Stimulated activated CD8-positive, alpha-beta memory T cell treated with anti-CD3 and anti-CD28 coated beads, Interleukin-15, amount 100 ng/mL, for 1 hour (primary cell): ENCODE results near the gene BICDL2.
A peak's percentile ranks its signal among the peaks of the same experiment; 100 is the strongest.

ENCODE experiments used
- DNase-seq: peaks from one replicate; pipeline ENCODE4 v3.0.0-alpha.2; 2020; ENCODE audit warnings: low read depth

The BICDL2 gene

DNA sequence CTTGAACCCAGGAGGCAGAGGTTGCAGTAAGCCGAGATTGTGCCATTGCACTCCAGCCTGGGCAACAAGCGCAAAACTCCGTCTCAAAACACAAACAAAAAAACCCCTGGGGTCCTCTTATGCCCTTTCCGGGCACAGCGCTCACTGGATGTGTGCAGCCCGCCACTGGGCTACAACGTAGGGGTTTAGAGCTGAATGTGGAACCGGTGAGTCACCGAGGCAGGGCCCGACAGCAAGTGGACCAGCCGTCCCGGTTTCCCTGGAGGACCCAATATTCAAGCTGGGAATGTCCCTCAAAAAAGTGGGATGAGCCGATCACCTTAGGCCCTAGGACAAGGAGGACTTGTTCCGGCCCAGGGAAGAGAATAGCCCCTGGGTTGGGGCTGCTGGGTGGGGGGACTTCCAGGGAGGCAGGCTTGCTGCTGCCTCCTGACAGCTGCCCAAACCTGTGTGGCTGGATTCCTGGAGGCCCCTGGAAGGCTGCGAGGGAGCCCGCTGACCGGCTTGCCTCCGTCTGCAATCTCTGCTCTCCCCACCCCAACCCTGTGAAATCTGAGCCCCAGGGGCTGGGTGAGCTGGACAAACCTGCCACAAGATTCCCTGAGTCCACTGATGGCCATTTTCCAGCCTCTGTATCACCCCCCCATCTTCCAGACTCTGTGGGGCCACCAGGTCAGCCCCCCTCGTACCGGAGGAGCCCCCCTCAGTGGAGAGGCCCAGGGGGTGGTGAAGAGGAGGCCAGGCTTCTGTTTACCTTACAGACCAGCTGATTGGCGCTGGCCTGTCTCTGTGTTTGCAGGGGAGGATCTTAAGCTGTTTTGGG is 27.0 kb downstream of the BICDL2 start:
- no peak for DNase-seq

DNA sequence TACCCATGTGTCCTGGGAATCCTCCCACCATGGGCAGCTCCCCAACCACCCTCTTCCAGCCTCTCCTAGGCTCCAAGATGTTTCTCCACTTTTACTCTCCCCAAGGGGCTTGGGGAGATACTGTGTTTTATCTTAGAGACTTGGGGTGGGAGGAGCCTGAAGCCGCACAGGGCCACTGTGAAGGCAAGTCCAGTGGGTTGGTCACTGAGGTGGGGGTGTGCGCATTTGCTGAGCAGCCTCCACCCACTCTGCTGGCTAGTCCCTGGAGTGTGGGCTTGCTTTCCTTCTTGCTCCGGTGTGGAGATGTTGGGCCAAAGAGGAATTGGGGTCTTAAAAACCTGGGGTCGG is 28.1 kb downstream of the BICDL2 start:
- DNase-seq = no peak

DNA sequence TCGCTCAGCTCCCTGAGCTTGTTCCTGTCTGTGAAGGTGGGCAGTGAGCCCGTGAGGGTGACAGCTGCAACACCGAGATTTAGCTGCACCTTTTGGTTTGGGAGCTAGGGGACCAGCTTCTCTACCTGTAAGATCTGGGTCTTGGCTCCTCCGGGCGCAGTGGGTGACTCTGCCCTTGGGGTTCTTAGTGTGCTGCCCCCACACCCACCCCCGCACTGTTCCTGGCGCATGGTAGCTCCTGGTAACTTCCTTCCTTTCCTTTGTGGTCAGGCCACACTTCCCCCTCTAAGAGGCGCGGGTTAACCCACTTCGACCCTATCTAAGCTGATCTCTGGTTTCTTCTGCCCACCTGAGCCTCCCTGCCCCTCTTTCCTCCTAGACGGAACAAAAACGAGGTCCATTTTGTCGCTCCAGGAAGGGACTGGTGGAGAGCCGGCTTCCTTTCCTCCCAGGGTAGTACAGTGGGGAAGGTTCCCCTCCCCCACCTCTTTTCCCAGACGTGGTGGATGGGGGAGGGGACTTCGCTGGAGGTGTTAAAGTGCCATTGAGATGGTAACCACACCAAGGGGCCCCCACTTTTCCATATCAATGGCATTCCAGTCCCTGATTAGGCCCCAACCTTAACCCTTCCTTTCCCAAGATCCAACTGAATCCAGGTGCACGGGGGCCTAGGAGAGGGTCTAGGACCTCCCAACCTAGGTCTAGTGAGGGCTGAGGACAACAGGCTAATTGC is 28.6 kb downstream of the BICDL2 start:
- no peak for DNase-seq

DNA sequence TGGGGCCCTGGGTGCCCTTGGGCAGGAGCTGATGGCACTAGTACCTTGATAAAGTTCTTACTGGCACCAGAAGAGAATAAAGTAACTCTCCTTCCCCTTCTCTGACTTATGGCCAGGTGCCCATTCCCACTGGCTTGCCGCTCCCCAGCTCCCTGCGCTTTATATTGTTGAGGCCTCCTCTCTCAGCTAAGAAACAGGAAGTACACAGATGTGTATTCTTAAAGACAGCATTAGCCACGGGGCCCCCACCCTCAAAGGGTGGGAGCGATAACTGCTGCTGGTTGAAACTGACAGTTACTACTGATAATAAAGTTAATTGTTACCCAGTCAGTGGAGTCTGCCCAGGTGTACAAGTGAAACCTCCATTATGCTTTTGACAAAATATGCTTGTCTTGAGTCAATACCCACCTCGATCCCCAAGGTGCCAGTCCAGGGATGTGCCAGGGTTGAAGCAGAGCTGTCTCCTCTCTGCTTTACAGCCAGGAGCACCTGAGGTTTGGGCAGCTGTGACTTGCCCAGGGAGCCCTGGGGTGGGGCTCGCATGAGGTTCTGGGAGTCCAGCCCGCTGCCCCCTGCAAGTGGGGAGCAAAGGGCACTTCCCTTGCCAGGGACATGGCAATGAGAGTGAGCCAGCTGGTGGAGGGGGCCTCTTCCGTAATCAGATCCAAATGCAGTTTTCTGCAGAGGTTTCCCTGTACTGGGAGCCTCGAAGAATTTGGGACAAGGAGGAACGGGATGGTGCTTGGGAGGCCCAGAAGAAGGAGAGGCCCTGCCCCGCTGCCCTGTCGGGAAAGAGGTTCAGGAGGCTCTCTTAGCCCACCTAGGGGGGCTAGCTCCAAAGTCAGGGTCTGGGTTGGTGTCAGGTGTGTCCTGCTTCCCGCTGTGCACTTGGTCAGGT is 29.4 kb downstream of the BICDL2 start:
- DNase-seq = no peak

DNA sequence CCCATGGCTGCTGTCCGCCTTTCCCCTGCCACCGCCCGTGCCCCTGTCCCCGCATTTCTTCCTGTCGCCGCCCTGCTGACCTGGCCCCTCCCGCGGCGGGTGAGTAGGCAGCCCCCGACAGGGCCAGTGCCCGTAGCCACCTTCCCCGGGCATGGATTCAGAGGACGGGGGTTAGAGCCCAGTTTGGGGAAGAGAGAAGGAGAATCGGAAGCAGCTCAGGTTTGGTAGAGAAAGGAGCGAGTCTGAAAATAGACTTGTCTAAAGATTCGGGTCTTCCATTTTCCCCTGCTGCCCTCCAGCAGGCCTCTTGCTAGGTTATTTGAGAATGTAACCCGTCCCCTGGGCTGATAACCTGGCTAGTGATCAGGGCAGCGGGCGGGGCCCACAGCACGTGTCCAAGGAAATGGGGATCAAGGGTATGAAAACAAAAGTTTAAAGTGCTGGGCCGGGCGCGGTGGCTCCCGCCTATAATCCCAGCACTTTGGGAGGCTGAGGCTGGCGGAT is 31.9 kb downstream of the BICDL2 start:
- no peak for DNase-seq

DNA sequence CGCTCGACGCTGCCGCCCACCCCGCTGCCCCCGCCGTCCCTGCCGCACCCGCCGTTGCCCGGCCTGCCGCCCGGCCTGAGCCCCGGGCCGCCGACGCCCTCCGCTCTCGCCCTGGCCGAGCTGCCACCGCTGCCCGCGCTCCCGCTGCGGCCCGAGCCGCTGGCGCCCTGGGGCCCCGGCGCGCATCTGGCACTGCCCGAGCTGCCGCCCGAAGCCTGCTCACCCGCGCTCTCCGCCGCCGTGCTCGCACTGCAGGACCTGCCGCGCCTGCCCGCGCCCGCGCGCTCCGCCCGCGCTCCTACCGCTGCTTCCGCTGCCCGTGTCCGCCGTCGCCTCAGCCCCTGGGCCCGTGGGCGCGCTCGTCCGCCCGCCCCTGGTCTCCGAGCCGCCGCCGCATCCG is 32.4 kb downstream of the BICDL2 start:
- no peak for DNase-seq

DNA sequence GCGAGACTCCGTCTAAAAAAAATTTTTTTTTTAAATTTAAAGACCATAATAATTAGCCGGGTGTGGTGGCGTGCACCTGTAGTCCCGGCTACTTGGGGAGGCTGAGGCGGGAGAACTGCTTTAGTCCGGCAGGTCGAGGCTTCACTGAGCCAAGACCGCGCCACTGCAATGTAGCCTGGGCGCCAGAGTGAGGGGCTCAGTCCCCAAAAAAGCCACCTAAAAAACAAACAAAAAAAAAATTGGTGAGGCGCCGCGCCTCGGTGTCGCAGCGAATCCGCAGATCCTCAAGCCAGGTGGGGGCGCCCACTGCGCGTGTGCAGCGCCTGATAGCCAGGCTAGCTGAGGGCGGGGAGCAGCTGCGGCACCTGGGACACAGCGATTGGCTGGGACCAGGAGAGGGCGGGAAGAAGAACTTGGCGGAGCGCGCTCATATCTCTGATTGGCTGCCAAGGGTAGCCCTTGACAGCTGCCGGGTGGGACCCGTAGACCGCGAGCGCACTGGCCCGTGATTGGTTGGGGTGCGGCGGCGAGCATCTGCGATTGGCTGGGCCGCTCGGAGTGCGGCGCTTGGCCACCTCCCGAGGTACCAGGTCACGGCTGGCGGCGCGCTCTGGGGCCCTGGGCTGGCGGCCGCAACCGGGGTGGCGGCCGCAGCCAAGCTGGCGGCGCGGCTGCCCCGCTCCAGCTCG is 33.0 kb downstream of the BICDL2 start:
- DNase-seq = peak; percentile 89

DNA sequence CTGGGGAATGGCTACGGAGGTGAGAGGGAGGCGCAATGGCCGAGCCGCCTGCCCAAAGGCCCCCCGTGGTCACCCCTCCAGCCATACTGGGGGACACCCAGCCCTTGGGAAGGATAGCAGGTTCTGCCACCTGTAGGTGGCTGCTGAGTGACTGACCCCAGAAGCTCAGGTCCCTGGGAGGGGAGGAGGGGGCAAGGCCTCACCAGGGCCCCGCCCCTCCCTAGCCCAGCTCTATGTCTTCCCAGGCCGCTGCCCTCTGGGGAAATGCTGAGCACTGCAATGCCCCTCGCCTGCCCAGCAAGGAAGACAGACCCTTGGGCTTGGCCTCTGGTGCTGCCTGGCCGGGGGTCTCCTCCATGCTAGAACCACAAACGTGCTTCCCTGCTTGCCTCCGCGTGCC is 35.4 kb downstream of the BICDL2 start:
- DNase-seq = no peak

DNA sequence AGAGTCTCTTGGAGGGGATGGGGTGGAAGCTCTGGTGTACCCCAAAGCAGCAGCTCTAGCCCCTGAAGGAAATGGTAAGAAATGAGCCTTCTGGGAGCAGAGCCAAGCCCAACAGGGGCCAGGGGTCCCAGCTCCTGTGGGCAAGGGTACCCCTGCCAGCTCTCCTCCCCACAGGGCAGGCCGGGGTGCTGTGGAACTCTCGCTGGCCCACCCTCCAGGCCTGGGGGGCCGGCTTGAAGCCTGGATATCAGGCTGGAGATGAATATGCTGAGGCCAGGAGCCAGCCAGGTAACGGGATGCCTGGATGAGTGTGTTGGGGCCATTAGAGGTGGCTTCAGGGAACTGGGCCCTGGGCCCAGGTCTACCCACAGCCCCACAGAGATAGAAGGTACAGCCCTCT is 36.2 kb downstream of the BICDL2 start:
- DNase-seq = no peak

DNA sequence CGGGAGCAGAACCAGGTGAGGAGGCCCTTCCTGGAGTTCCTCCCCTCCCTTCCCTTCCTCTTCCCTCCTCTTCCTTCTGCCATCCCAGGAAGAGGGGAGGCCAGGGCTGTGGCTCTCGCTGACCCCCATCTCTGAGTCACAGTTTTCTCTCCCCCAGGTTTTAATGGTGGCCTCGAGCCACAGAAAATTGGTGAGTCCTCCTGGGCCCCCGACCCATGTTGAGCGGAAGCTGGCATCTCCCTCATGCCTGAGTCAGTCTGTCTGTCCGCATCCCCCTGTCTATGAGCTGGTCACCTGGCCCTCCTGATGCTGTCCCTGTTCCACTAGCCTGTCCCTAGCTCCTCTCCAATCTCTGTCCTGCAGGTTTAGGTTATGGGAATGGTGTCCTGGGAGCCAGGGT is 36.8 kb downstream of the BICDL2 start:
- DNase-seq = no peak

DNA sequence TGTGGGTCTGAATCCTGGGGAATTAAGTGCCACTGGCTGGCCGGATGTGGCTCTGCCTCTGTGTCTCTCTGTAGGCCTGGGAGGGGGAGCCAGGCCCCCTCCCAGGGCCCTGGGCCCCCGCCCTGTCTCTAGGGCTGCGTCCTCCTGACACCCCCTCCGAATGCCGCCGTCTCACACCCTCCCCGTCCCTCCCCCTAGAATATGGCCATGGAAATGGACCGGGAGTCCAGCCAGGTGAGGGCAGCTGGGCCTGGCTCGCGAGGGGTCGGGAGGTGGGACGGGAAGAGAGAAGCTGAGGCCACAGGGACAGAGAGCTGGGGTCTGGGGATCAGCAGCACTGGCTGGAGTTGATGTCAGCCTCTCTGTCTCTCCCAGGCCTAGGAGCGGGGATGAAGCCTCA is 40.4 kb downstream of the BICDL2 start:
- no peak for DNase-seq

DNA sequence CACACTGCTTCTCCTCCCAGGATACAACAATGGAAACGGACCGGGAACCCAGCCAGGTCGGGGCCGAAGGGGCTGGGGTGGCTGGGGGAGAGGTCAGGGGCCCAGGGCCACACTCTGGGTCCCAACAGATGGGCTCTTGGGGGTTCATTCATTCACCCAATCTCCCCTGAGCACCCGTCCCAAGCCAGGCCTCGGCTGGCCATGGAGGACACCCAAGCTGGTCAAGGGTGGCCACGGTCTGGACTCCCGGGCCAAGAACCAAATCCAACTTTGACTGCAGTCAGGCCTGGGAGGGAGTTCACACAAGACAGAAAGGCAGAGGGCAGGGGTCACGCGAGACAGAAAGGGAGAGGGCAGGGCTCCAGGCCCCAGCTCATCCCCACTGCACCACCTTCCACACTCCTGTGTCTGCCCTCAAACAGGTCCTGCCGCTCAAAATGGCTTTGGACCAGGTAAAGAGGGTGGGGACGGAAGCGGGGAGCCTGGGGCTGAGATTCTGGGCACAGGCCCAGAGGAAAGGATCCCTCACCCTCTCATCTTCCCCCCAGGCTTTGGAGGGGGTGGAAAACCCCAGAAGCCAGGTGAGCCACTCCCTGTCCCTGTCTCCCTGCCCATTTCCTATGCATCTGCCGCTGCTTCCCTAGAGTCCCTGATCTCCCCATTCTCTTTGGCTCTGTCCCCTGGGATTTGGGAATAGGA is 44.2 kb downstream of the BICDL2 start:
- no peak for DNase-seq

DNA sequence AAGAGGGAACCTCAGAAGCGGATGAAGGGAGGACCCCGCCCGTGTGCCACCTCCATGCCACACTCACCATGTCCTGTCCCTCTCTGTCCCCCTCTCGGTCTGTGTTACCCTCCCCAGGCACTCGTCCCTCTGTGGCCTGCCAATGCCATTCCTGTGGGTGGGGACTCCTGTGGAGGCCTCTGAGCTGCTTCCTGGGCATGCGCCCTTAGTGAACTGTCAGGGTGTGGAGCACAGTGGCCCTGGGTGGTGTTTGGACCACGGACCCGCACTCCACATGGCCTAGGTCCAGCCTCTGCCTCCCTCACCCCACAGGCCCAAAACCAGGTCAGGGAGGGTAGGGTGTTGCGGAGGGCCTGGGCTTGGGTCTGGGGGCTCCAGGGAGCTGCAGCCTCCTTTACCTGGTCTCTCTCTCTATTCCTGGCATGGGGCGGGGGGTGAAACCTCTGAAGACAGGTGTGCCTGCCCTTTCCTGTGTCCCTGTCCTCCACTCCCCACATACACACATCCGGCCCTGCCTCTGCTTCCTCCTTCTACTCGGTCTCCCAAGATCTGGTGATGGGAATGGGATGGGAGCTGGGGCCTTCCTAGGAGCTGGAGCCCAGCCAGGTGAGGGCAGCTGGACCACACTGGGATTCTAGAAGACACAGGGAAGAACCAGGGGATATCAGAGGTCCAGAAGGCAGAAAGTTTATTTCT is 45.0 kb downstream of the BICDL2 start:
- DNase-seq = no peak

DNA sequence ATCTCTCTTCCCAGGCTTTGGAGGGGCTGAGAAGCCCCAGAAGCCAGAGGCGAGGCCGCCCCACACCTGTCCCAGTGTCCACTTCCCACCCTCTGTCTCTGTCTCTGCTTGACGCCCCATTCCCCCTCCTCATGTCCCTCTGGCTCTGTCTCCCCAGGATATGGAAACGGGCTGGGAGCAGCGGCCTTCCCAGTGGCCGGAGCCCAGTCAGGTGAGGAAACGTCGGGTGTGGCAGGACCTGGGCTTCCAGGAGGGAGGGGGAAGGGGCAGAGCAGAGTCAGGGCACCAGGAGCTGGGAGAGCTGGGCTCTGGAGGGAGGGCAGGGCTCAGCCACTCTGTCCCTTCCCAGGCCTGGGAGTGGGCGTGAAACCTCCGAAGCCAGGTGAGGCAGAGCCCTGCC is 45.9 kb downstream of the BICDL2 start:
- no peak for DNase-seq

DNA sequence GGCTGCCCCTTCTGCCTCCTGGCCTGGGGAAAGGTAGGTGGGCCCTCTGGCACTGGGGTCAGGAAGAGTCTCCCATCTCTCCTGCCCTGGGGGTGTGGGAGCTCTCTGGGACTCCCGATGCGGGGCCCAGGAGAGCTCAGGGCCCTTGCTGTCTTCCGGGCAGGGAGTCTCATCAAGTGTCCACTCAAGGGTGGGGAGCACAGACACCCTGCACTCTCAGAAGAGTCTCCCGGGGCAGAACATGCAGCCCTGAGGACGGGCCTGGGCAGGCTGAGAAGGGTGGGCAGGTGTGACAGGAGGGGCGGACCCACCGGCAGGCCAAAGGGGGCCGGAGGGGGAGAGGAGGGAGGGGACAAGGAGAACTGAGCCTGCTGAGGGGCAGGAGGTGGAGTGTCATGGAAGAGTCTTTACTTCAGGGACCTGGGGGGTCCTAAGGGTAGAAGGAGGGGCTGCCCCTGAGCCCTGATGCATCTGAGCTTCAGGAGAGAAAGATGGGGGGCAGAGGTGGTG is 48.1 kb downstream of the BICDL2 start:
- DNase-seq = no peak

DNA sequence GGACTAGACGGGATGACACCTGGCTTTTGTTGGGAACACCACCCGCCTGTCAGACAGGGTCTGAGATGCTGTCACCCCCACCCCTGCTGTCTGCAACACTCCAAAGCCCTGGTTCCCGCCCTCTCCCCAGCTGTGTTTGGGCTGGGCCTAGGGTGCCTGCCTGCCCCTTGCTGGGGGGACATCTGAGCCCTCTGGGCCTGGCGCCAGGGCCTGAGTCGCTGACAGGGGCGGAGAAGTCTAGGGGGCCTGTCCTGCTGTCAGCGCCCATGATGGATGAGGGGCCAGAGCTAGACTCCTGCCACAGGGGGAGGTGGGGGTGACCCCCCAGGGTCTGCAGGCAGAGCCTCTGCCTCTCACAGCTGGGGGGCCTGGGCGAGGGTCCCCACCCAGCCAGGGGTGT is 48.9 kb downstream of the BICDL2 start:
- DNase-seq = no peak

DNA sequence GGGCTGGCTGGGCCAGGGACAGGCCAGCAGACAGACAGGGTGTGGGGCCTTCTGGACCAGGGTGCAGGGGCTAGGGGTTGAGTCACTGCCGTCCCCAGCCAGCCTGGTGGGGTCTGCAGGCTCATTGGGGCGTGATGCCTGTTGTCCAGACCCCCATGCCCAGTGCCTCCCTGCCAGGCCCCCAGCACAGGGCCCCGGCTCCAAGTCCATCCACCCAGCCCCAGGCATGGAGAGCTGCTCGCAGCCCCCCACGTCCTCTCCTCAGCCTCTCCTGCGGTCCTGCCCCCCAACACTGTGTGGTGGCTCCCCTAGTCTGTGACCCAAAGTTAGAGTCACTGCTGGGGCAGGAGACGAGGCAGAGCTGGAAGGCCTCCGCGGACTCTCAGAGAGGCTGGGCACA is 49.5 kb downstream of the BICDL2 start:
- no peak for DNase-seq

DNA sequence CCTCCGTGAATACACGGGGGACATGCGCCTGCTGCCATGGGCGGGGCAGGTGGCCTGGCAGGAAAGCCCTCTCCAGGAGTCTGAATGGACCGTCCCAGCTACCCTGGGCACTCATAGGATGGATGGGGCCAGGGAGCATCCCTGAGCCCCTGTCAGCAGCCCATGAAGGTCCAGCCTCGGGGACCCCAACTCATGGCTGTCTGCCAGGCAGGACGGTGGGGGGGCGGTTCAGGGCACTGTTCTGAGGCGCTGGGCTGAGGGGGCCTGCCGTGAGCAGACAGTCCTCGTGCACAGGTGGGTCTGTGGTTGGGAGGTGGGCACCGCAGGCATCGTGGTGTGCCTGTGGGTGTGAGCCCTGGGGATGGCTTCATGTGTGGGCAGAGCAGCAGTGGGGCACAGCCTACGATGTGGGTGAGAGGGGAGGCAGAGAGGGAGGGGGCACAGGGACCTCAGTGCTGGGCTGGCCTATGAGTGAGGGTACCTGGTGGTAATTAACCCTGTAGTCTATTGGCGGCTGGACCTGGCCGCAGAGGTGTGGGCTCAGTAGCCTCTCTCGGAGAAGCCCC is 50.0 kb downstream of the BICDL2 start:
- DNase-seq = no peak

DNA sequence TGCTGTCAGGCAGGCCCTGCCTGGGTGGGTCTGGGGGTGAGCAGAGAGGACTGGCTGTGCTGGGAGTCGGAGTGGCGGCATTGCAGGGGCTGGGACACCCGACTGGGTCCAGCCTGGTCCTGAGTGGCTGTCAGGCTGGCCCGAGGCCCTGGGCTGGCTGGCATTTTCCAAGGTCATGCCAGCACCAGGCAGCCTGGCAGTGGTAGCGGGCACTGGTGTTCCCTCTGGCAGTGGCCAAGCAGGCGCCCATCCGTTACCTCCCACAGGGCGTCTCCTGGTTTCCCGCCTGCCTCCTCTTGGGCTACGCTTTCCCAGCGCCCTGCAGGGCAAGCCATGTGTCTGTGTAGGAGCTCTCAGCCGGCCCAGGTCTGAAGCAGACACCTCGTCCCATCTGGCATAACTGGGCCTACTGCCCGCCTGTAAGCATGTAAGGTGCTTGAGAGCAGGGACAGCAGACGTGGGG is 50.8 kb downstream of the BICDL2 start:
- DNase-seq = no peak

DNA sequence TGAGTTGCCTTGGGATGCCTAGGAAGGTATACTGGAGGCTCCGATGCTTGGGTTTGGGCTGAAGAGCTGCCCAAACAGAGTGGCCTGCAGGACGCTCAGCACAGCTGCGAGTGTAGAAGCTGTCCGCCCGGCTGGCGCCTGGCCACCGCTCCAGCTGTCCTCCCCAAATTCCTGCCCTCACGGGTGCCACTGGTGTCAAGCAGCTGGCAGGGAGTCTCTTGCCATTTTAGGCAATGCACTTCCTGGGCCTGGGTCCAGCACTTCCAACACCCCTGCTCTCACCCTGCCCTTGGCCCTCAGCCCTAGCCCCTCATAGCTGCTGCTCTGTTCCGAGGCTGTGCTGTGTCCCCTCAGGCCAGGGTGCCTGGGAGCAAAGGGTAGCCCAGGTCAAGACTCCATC is 51.3 kb downstream of the BICDL2 start:
- no peak for DNase-seq
